Central memory CD8-positive, alpha-beta T cell (primary cell): Measurements from ENCODE around the gene CYB561A3.

Experiments
- ATAC-seq: fragments of 150-1000 bp; cut with Tn5 transposase; replicated peaks from 2 replicates; pipeline ENCODE4 v1.10.0; 2022; ENCODE audit warnings: mild to moderate bottlenecking, moderate FRiP score, moderate number of reproducible peaks; ENCODE audit not compliant: poor library complexity, severe bottlenecking; ENCODE audit errors: extremely low read depth
- DNase-seq, 2 donors: peaks; one replicate each; pipeline ENCODE4 v3.0.0; 2021; ENCODE audit warnings: low spot score in 2 of 2
- H3K27ac Mint-ChIP-seq: one replicate; pipeline ENCODE4 v1.8.0; 2022; ENCODE audit warnings: low read depth, mild to moderate bottlenecking, moderate library complexity, mixed read lengths
- H3K27me3 Mint-ChIP-seq: one replicate; pipeline ENCODE4 v1.8.0; 2022; ENCODE audit warnings: mixed read lengths
- H3K36me3 Mint-ChIP-seq: one replicate; pipeline ENCODE4 v1.8.0; 2022; ENCODE audit warnings: mild to moderate bottlenecking, moderate library complexity, mixed read lengths; ENCODE audit not compliant: insufficient read depth
- H3K4me1 Mint-ChIP-seq: one replicate; pipeline ENCODE4 v1.8.0; 2022; ENCODE audit warnings: mixed read lengths
- H3K4me3 Mint-ChIP-seq: one replicate; pipeline ENCODE4 v1.8.0; 2022; ENCODE audit warnings: mild to moderate bottlenecking, moderate library complexity, mixed read lengths
- H3K9me3 Mint-ChIP-seq: one replicate; pipeline ENCODE4 v1.8.0; 2022; ENCODE audit warnings: mixed read lengths

Gene CYB561A3

DNA sequence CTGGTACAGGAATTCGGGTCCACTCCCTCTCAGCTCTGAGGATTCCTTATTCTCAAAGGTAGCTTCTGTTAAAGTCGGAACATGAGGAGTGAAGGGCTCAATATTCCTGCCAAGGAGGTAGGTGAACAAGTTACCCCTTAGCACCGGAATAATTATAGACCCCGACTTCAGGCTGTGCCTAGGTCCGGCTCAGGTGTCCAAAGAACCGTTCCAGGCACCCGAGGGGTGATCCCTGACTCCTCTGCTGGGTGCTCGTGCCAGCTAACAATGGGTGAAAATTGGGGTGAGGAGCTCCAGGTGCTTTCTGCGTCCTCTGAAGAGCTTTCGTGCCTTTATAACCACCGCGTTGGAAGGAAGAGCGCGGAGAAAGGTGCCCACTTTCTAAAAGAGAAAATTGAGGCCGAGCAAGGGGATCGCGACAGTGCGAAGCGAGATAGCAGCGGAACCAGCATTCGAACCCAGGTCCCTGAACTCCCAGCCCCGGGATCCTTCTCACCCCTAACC is 393 bp downstream of the CYB561A3 start:
- Mint-ChIP-seq H3K27me3 (no peaks in the 10 kb centered on the region), H3K27ac (peak overlapping the region; percentile 99), H3K4me1 (peaks cover 26% of the 10 kb centered on the region), H3K36me3 (peaks cover 32% of the 10 kb centered on the region), H3K4me3 (peak overlapping the region; percentile 96), H3K9me3 (no peaks in the 10 kb centered on the region)
- DNase-seq: no peak
- no peak for ATAC-seq

DNA sequence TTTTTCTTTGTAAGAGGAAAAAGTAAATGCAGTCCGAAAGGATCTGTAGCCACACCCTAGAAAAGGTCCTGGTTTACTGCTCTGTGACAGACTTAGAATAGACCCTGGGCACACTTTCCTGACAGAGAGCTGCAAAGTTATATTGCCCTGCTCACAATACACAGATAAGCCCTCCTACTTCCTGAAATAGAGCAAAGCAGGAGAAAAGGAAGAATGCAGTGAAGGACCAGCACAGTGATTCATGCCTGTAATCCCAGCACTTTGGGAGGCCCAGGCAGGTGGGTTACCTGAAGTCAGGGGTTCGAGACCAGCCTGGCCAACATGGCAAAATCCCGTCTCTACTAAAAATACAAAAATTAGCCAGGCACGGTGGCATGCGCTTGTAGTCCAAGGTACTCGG is 2.2 kb downstream of the CYB561A3 start:
- ATAC-seq (no peak), DNase-seq (no peak)
- Mint-ChIP-seq H3K9me3 (no peaks in the 10 kb centered on the region), H3K4me1 (peaks cover 29% of the 10 kb centered on the region), H3K27me3 (no peaks in the 10 kb centered on the region), H3K27ac (no peak overlapping the region), H3K36me3 (peaks cover 17% of the 10 kb centered on the region), H3K4me3 (peak overlapping the region; percentile 96)

DNA sequence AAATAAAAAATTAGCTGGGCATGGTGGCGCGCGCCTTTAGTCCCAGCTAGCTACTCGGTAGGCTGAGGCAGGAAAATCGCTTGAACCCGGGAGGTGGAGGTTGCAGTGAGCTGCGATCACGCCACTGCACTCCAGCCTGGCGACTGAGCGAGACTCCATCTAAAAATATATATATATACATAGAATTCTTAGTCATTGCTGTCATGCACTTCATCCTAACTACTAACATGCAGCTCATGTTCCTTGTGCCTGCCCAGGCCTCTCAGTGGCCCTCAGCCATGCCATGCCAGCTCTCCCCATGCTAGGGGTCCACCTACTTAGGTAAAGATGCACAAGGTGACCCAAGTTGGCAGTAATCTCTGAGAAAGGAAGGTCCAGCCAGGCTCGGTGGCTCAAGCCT is 3.1 kb downstream of the CYB561A3 start:
- Mint-ChIP-seq H3K27ac (no peak overlapping the region), H3K36me3 (peaks cover 11% of the 10 kb centered on the region), H3K9me3 (no peaks in the 10 kb centered on the region), H3K4me3 (no peak overlapping the region), H3K27me3 (no peaks in the 10 kb centered on the region), H3K4me1 (peaks cover 28% of the 10 kb centered on the region)
- no peak for ATAC-seq
- no peak for DNase-seq

DNA sequence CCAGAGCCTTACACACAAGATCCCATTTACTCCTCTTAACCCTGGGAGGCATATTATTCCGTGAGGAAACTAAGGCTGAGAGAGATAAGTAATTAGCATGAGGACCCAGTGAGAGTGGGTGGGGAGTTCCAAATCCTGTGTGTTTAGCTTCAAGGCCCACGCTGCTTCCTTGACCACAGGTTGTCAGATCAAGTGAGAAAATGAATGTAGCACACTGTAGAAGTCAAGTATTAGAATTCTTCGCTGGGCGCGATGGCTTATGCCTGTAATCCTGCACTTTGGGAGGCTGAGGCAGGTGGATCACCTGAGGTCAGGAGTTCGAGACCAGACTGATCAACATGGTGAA is 3.8 kb downstream of the CYB561A3 start:
- no peak for DNase-seq
- no peak for ATAC-seq
- no peak overlapping the region for H3K4me3 Mint-ChIP-seq
- H3K27me3 Mint-ChIP-seq: no peaks in the 10 kb centered on the region
- no peaks in the 10 kb centered on the region for H3K9me3 Mint-ChIP-seq
- H3K27ac Mint-ChIP-seq: no peak overlapping the region
- peaks cover 15% of the 10 kb centered on the region for H3K36me3 Mint-ChIP-seq
- H3K4me1 Mint-ChIP-seq: peaks cover 25% of the 10 kb centered on the region

DNA sequence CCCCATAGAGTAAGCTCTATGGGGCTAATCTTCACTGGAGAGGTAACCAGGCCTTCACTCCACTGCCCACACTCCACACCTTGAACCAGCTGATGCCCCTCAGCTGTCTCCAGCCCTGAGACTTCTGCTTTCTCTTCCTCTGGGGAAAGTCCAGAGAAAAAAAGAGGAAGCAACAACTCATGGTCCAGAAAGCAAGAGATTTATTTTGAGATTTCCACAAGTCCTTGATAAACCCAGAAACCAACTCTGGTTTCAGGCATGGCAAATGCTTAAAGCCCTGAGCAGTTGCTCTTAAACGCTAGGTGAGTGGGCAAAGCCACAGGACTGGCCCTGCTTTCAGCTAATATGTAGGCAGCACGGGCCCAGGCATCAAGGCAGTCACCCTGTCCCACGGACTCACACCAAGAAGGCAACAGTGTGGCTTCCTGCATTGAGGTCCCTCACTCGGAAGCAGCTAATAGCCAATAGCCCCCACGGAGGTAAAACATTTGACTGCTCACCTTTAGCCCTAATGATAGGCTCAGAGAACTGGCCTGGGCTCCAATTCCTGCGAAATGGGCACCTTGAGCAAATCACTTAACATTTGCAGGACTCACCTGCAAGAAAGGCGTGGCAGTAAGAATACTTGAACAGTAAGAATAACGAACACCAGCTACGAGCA is 4.3 kb downstream of the CYB561A3 start:
- Mint-ChIP-seq H3K27me3 (no peaks in the 10 kb centered on the region), H3K4me1 (peaks cover 20% of the 10 kb centered on the region), H3K27ac (no peak overlapping the region), H3K4me3 (no peak overlapping the region), H3K9me3 (no peaks in the 10 kb centered on the region), H3K36me3 (peaks cover 13% of the 10 kb centered on the region)
- DNase-seq (no peak), ATAC-seq (no peak)

DNA sequence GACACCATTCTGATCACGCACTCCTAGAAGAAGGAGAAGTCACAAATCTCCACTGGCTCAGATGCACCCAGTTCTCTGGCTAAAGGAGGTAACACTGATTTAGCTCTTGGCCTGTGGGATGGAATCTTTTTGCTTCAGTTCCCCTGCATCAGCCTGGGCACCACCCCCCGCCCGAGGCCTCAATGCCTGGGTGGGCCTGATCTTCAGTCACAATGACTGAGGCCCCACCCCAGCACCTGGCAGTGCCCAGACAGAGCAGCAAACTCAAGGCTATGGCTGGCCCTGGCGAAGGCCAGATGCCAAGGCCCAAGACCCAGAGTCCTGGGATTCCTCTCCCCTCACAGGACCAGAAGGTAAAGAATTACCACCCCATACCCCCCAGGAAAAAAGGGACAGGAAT is 5.0 kb downstream of the CYB561A3 start:
- no peak overlapping the region for H3K4me3 Mint-ChIP-seq
- no peaks in the 10 kb centered on the region for H3K9me3 Mint-ChIP-seq
- H3K4me1 Mint-ChIP-seq: peaks cover 16% of the 10 kb centered on the region
- H3K27me3 Mint-ChIP-seq: no peaks in the 10 kb centered on the region
- no peak overlapping the region for H3K27ac Mint-ChIP-seq
- H3K36me3 Mint-ChIP-seq: peaks cover 12% of the 10 kb centered on the region
- ATAC-seq (no peak), DNase-seq (no peak)

DNA sequence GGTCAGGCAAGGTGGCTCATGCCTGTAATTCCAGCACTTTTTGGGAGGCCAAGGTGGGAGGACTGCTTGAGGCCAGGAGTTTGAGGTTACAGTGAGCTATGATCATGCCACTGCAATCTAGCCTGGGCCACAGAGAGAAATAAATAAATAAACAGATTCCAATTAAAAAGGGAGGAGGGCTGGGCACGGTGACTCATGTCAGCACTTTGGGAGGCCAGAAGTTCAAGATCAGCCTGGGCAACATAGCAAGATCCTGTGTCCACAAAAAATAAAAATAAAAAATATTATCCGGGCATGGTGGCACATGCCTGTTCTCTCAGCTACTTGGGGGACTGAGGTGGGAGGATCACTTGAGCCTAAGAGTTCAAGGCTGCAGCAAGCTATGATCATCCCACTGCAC is 7.5 kb downstream of the CYB561A3 start:
- Mint-ChIP-seq H3K36me3 (peaks cover 18% of the 10 kb centered on the region), H3K27ac (no peak overlapping the region)

DNA sequence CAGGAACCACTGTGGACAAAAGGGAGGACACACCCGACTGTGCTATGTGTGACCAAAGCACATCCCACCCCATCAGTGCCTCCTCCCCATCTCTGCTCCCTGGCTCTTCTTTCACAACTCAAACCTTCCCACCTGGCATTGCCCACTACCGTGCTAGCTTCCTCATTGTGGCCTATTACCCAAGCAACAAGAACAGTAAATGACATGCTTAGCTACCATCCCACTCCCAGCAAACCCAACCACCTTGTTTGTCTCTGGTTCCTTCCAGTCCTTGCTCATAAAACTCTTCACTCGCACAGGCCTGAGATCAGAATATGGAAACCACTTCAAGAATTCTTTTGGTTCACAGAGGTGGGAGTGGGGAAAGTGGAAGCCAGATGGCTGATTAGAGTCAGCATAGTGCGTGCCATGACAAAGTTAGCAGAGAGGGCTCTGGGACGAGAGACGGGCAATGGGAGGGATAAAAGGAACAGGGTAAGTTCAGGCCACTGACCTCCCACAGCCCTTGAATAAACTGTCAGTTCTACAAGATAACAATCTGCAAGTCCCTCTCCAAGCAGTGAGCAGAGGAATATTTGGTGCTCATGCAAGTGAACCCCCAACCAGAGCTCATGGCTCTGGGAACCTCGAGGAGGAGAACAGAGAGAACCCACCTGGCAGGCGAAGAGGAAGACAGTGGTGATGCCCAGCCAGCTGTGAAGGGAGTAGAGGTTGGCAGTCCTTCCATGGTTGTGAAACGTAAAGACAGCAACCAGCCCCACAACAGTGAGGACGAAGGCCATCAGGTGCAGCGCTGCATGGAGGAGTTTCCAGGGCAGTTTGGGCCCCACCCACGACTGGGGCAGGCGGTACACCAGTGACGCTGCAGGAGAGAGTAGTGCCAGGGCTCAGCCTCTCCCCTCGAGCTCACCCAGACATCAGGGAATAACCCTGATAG is 8.3 kb downstream of the CYB561A3 start:
- Mint-ChIP-seq H3K27ac (no peak overlapping the region), H3K4me3 (no peak overlapping the region)

More for the DNA sequence above, 7.5 kb downstream of the CYB561A3 start:
- ATAC-seq (no peak), DNase-seq (no peak)
- H3K4me1 Mint-ChIP-seq: peaks cover 11% of the 10 kb centered on the region
- H3K4me3 Mint-ChIP-seq: no peak overlapping the region
- no peaks in the 10 kb centered on the region for H3K9me3 Mint-ChIP-seq
- H3K27me3 Mint-ChIP-seq: no peaks in the 10 kb centered on the region

DNA sequence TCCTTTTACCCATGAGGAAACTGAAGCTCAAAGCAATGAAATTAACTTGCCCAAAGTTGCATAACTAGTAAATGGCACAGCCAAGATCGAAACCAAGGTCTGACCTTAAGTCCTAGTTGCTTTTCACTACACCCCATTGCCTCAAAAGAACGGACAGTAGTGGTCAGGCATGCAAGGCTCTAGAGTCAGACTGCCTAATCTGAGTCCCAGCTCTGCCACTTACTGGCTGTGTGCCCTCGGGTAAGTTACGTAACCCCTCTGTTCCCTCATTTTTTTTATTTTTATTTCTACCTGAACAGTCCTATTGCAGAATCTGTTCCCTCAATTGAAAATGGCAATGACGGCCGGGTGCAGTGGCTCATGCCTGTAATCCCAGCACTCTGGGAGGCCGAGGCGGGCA is 9.6 kb downstream of the CYB561A3 start:
- no peak overlapping the region for H3K27ac Mint-ChIP-seq
- no peaks in the 10 kb centered on the region for H3K9me3 Mint-ChIP-seq
- H3K4me1 Mint-ChIP-seq: peaks cover 11% of the 10 kb centered on the region
- no peaks in the 10 kb centered on the region for H3K27me3 Mint-ChIP-seq
- H3K4me3 Mint-ChIP-seq: no peak overlapping the region
- ATAC-seq (no peak), DNase-seq (no peak)
- H3K36me3 Mint-ChIP-seq: peaks cover 26% of the 10 kb centered on the region

More for the DNA sequence above, 8.3 kb downstream of the CYB561A3 start:
- H3K27me3 Mint-ChIP-seq: no peaks in the 10 kb centered on the region
- peaks cover 21% of the 10 kb centered on the region for H3K36me3 Mint-ChIP-seq
- ATAC-seq (no peak), DNase-seq (no peak)
- H3K4me1 Mint-ChIP-seq: peaks cover 11% of the 10 kb centered on the region
- no peaks in the 10 kb centered on the region for H3K9me3 Mint-ChIP-seq

DNA sequence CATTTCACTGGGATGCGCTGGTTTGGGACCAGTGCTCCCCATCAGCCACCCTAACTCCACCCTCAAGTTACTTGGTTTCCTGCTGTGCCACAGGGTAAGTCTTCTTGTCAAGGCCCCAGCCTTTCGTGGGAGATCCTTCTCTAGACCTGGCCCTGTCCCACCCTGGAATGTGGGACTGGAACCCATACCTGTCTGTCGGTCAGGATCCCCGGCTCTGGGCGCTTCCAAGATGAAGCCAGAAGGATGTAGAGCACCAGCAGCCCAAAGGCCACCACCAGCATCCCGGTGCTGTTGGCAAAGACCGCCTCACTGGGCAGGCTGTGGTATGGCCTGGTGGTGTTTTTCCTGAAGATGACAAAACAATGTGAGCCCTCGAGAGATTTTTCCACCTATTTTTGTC is 10.9 kb downstream of the CYB561A3 start:
- no peak overlapping the region for H3K27ac Mint-ChIP-seq
- H3K27me3 Mint-ChIP-seq: no peaks in the 10 kb centered on the region
- no peaks in the 10 kb centered on the region for H3K9me3 Mint-ChIP-seq
- H3K4me1 Mint-ChIP-seq: peaks cover 6% of the 10 kb centered on the region
- no peak overlapping the region for H3K4me3 Mint-ChIP-seq
- H3K36me3 Mint-ChIP-seq: peaks cover 23% of the 10 kb centered on the region
- ATAC-seq (no peak), DNase-seq (no peak)

DNA sequence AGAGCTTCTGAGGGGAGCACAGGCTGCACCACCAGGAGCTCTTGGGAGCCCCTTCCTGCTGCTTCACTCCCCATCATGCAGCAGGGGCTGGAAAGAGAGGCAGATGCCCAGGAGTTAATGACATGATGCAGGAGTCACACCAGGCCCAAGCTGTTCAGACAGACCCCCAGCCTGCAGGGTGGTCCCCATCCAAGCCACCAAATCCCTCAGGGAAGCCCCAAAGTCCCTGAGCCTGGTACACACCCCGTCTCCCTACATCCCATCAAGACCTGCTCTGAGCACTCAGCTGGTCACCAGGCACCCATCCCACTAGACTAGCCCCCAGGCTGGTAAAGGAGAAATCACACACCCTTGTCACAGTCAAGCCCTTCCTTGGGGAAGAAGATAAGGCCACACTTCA is 11.3 kb downstream of the CYB561A3 start:
- peaks cover 6% of the 10 kb centered on the region for H3K4me1 Mint-ChIP-seq
- ATAC-seq: no peak
- H3K36me3 Mint-ChIP-seq: peaks cover 23% of the 10 kb centered on the region
- H3K27me3 Mint-ChIP-seq: no peaks in the 10 kb centered on the region
- H3K4me3 Mint-ChIP-seq: no peak overlapping the region
- no peak overlapping the region for H3K27ac Mint-ChIP-seq
- DNase-seq: no peak
- no peaks in the 10 kb centered on the region for H3K9me3 Mint-ChIP-seq

DNA sequence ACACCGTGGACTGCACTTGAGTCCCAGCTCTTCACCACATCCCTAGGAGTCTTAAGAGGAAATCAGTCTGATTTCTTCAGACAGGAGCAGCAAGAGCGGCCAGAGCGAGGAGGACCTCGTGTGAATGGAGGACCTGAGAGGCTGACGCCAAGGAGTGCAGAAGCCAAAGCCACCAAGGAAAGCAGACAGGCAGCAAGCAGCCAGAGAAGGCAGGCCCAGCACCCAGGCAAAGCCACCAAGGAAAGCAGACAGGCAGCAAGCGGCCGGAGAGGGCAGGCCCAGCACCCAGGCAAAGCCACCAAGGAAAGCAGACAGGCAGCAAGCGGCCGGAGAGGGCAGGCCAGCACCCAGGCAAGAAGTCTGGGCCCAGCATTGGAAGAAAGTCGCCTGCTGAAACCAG is 11.8 kb downstream of the CYB561A3 start:
- Mint-ChIP-seq H3K9me3 (no peaks in the 10 kb centered on the region), H3K36me3 (peaks cover 23% of the 10 kb centered on the region), H3K4me1 (peaks cover 6% of the 10 kb centered on the region)

More for the DNA sequence above, 11.8 kb downstream of the CYB561A3 start:
- no peak overlapping the region for H3K27ac Mint-ChIP-seq
- no peak for DNase-seq
- no peaks in the 10 kb centered on the region for H3K27me3 Mint-ChIP-seq
- H3K4me3 Mint-ChIP-seq: no peak overlapping the region
- no peak for ATAC-seq
